IMR-90 (cell line): ENCODE results near the gene CCDC70. TPM values are rescaled to one million over a fixed set of nuclear protein-coding genes. Genes with fewer than 3 reads are reported as not detected.
A peak's percentile ranks its signal among the peaks of the same experiment; 100 is the strongest.

Experiments used
- ATAC-seq: fragments of 200-7000 bp; cut with Tn5 transposase; 2 replicates; pipeline ENCODE4 v1.9.1; 2020; ENCODE audit warnings: low read depth, mild to moderate bottlenecking, moderate library complexity
- BruUV-seq: library from RNA; stranded (reverse); fragments of 400-500 nt; replicated peaks from 2 replicates; lab custom pipeline; 2021; lab: Mats Ljungman, UMichigan
- CTCF ChIA-PET: fragments of 300-600 bp; formaldehyde crosslinking; extraction: SDS; loops from one replicate; lab custom pipeline; 2021; ENCODE audit warnings: antibody characterized with exemption; lab: Yijun Ruan, JAX
- POLR2A ChIA-PET: fragments of 300-600 bp; sonication (Branson Sonifier 250); formaldehyde crosslinking; loops from one replicate; lab custom pipeline; 2022; ENCODE audit warnings: antibody characterized with exemption; ENCODE audit not compliant: unreplicated experiment; lab: Charles Lee
- DNase-seq: peaks from one replicate; pipeline ENCODE4 v3.0.0; 2013
- H2AFZ ChIP-seq: replicated peaks from 2 replicates; pipeline ENCODE3; 2013; ENCODE audit warnings: low read length, mild to moderate bottlenecking; ENCODE audit not compliant: poor library complexity
- H2AK5ac ChIP-seq: 2 replicates; pipeline ENCODE4 v1.6.1; 2013; ENCODE audit warnings: low read depth, low read length, inconsistent platforms
- H2AK9ac ChIP-seq: replicated peaks from 2 replicates; pipeline ENCODE3; 2013; ENCODE audit warnings: mild to moderate bottlenecking, low read depth, low read length, moderate library complexity; ENCODE audit not compliant: poor library complexity
- H2BK120ac ChIP-seq: 2 replicates; pipeline ENCODE4 v1.6.1; 2013; ENCODE audit warnings: low read depth, low read length, inconsistent platforms
- H2BK15ac ChIP-seq: 3 replicates; pipeline ENCODE4 v1.6.1; 2013; ENCODE audit warnings: low read depth, low read length, inconsistent platforms
- H2BK20ac ChIP-seq: 2 replicates; pipeline ENCODE4 v1.6.1; 2013; ENCODE audit warnings: low read depth, mild to moderate bottlenecking, inconsistent platforms, low read length, moderate library complexity
- H2BK5ac ChIP-seq: 2 replicates; pipeline ENCODE4 v1.6.1; 2013; ENCODE audit warnings: mild to moderate bottlenecking, low read depth, low read length, inconsistent platforms; ENCODE audit not compliant: poor library complexity, severe bottlenecking
- H3K14ac ChIP-seq: replicated peaks from 2 replicates; pipeline ENCODE4 v1.6.1; 2013; ENCODE audit warnings: low read depth, low read length, inconsistent platforms
- H3K18ac ChIP-seq: 2 replicates; pipeline ENCODE4 v1.6.1; 2013; ENCODE audit warnings: low read depth, low read length, control low read depth
- H3K23ac ChIP-seq: 2 replicates; pipeline ENCODE4 v1.6.1; 2013; ENCODE audit warnings: low read depth, low read length, inconsistent platforms
- H3K27ac ChIP-seq: 2 replicates; pipeline ENCODE4 v1.5.1; 2013; ENCODE audit warnings: mild to moderate bottlenecking, control low read depth, low read length; ENCODE audit not compliant: insufficient read depth
- H3K27me3 ChIP-seq: 2 replicates; pipeline ENCODE4 v1.6.1; 2013; ENCODE audit warnings: low read length; ENCODE audit not compliant: control insufficient read depth, insufficient read depth
- H3K36me3 ChIP-seq: 2 replicates; pipeline ENCODE4 v1.6.1; 2013; ENCODE audit warnings: low read length, mixed read lengths; ENCODE audit not compliant: control insufficient read depth, insufficient read depth
- H3K4ac ChIP-seq: 2 replicates; pipeline ENCODE4 v1.6.1; 2013; ENCODE audit warnings: low read depth, low read length, inconsistent platforms
- H3K4me1 ChIP-seq: 2 replicates; pipeline ENCODE4 v1.6.1; 2013; ENCODE audit warnings: low read length, mixed read lengths; ENCODE audit not compliant: control insufficient read depth, insufficient read depth
- H3K4me2 ChIP-seq: 2 replicates; pipeline ENCODE4 v1.6.1; 2013; ENCODE audit warnings: low read depth, mild to moderate bottlenecking, control low read depth, low read length, moderate library complexity
- H3K4me3 ChIP-seq: 2 replicates; pipeline ENCODE4 v1.5.1; 2013; ENCODE audit warnings: low read depth, mild to moderate bottlenecking, control low read depth, low read length, moderate library complexity; ENCODE audit not compliant: insufficient read depth
- H3K56ac ChIP-seq: 2 replicates; pipeline ENCODE4 v1.6.1; 2013; ENCODE audit warnings: low read length, inconsistent platforms; ENCODE audit not compliant: insufficient read depth; ENCODE audit errors: extremely low read depth
- H3K79me1 ChIP-seq, 2 experiments: 2 replicates each; pipeline ENCODE4 v1.6.1; 2013; ENCODE audit warnings: low read length in 2 of 2, inconsistent platforms in 1 of 2, low read depth in 1 of 2
- H3K9ac ChIP-seq: 2 replicates; pipeline ENCODE4 v1.6.1; 2013; ENCODE audit warnings: low read depth, low read length, control low read depth
- H3K9me1 ChIP-seq: 2 replicates; pipeline ENCODE4 v1.6.1; 2013; ENCODE audit warnings: low read length, inconsistent platforms; ENCODE audit not compliant: insufficient read depth
- H3K9me3 ChIP-seq: 2 replicates; pipeline ENCODE4 v1.6.1; 2013; ENCODE audit warnings: low read length; ENCODE audit not compliant: control insufficient read depth, insufficient read depth
- H4K20me1 ChIP-seq: 2 replicates; pipeline ENCODE4 v1.6.1; 2013; ENCODE audit warnings: low read length, inconsistent platforms; ENCODE audit not compliant: insufficient read depth
- H4K5ac ChIP-seq: 2 replicates; pipeline ENCODE4 v1.6.1; 2013; ENCODE audit warnings: mild to moderate bottlenecking, low read depth, low read length, control low read depth
- H4K8ac ChIP-seq, 2 experiments: 2 replicates each; pipeline ENCODE4 v1.6.1; 2013; ENCODE audit warnings: low read depth in 2 of 2, low read length in 2 of 2, control low read depth in 1 of 2, inconsistent platforms in 1 of 2
- H4K91ac ChIP-seq: 2 replicates; pipeline ENCODE4 v1.6.1; 2013; ENCODE audit warnings: low read depth, low read length, inconsistent platforms; ENCODE audit not compliant: insufficient read depth
- RAD21 ChIP-seq: IDR thresholded peaks from 2 replicates; pipeline ENCODE4 v1.6.1; 2012; ENCODE audit warnings: low read length, improper control_type of control experiment
- whole genome bisulfite sequencing, 2 experiments: methylation state at CpG; one replicate each; pipeline versions ENCODE4 v1.1.5 to v1.1.7; 2013; ENCODE audit warnings: missing lambda C conversion rate in 2 of 2; ENCODE audit not compliant: insufficient read length in 1 of 2; ENCODE audit errors: extremely low coverage in 2 of 2; 5-methylcytosine and 5-hydroxymethylcytosine counted together
- dilution Hi-C: fragments of 300-500 bp; cut with HindIII; formaldehyde crosslinking; loops from one replicate; pipeline ENCODE4 v1.14.3; 2018; ENCODE audit warnings: low sequenced_read_pairs; ENCODE audit not compliant: unreplicated experiment
- in situ Hi-C: fragments of 300-500 bp; cut with MboI; formaldehyde crosslinking; loops from 3 replicates; pipeline ENCODE4 v1.14.3; 2019; ENCODE audit warnings: low sequenced_read_pairs, inconsistent platforms, mixed read lengths
- intact Hi-C: fragments of 100-400 bp; cut with micrococcal nuclease; formaldehyde crosslinking; loops from 2 replicates; pipeline ENCODE4 v1.10.0; 2022
- polyA plus RNA-seq, 3 experiments: library from polyadenylated mRNA; depleted of rRNA; stranded (reverse); fragments of >200 nt; gene quantifications; 2 replicates each; pipeline ENCODE4 v1.2.3, GENCODE V29; 2012; ENCODE audit warnings: low replicate concordance in 1 of 3
- total RNA-seq: library from RNA; depleted of rRNA; stranded (reverse); fragments of >200 nt; gene quantifications from 2 replicates; pipeline ENCODE4 v1.2.3, GENCODE V29; 2012
- TF ChIP-seq, protein P1 (sequence below): conservative IDR thresholded peaks from 2 replicates; pipeline ENCODE4 v1.5.1; 2012; ENCODE audit warnings: mild to moderate bottlenecking, low read depth, low read length, improper control_type of control experiment

The CCDC70 gene
- total and polyA plus RNA-seq, 2 of the 4 experiments (the other 2 are of a cell fraction): not detected

GRCh38 chr13:51845574-51846318 is 16.0 kb upstream of the CCDC70 start:
- Histone ChIP-seq H3K4me3 (no peak overlapping the region), H3K9ac (no peak overlapping the region), H3K4ac (no peak overlapping the region), H2BK5ac (no peak overlapping the region), H3K9me3 (no peaks in the 10 kb centered on the region), H3K27me3 (peaks cover 25% of the 10 kb centered on the region), H3K18ac (no peak overlapping the region), H3K56ac (no peak overlapping the region), H4K91ac (peak overlapping the region; percentile 4; the same call in 1 of the 2 replicates), H2BK20ac (no peak overlapping the region), H3K9me1 (peaks cover 4% of the 10 kb centered on the region; the same call in 1 of the 2 replicates), H2AK5ac (no peak overlapping the region), H3K27ac (no peak overlapping the region), H2BK120ac (no peak overlapping the region), H2BK15ac (peak overlapping the region; percentile 78; the same call in 1 of the 3 replicates), H2AK9ac (peak overlapping the region; percentile 5), H3K23ac (no peak overlapping the region; the same call in 1 of the 2 replicates), H2AFZ (peak overlapping the region; percentile 90), H3K79me1 (no peaks in the 10 kb centered on the region), H3K4me2 (no peak overlapping the region), H4K20me1 (no peaks in the 10 kb centered on the region), H3K14ac (no peak overlapping the region), H3K4me1 (peaks cover 2% of the 10 kb centered on the region), H4K8ac (peak overlapping the region in 1 of 2 experiments; percentile 79; a peak in 3 of 4 replicates), H4K5ac (no peak overlapping the region), H3K36me3 (no peaks in the 10 kb centered on the region)
- no peak for ATAC-seq
- ChIA-PET CTCF (no interaction called here), POLR2A (no interaction called here)
- TF ChIP-seq, protein P1, sequence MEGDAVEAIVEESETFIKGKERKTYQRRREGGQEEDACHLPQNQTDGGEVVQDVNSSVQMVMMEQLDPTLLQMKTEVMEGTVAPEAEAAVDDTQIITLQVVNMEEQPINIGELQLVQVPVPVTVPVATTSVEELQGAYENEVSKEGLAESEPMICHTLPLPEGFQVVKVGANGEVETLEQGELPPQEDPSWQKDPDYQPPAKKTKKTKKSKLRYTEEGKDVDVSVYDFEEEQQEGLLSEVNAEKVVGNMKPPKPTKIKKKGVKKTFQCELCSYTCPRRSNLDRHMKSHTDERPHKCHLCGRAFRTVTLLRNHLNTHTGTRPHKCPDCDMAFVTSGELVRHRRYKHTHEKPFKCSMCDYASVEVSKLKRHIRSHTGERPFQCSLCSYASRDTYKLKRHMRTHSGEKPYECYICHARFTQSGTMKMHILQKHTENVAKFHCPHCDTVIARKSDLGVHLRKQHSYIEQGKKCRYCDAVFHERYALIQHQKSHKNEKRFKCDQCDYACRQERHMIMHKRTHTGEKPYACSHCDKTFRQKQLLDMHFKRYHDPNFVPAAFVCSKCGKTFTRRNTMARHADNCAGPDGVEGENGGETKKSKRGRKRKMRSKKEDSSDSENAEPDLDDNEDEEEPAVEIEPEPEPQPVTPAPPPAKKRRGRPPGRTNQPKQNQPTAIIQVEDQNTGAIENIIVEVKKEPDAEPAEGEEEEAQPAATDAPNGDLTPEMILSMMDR: no peak
- TF ChIP-seq RAD21: no peak
- dilution Hi-C loops: no loop called here
- 80% methylated on average over 2 of the region's 5 CpGs; no CpG with 5 or more reads in 1 of the 2 experiments for WGBS, 2 experiments
- intact Hi-C loops: loop anchor here (1.0 kb wide), 1 partner anchor 282 kb away; no protein-coding TSS in a partner anchor
- in situ Hi-C loops: no loop called here
- BruUV-seq: no TSS peak
- DNase-seq: no peak
